Omental fat pad (tissue), 4 donors: Measurements from ENCODE around the gene FIBCD1. TPM values are rescaled to one million over a fixed set of nuclear protein-coding genes. Genes with fewer than 3 reads are reported as not detected.

Experiments used
- ATAC-seq: fragments of 150-250 bp; one replicate; pipeline ENCODE4 v1.9.1; 2016; ENCODE audit warnings: mild to moderate bottlenecking, moderate library complexity; ENCODE audit not compliant: low FRiP score
- DNase-seq: peaks from one replicate; pipeline ENCODE4 v3.0.0-alpha.2; 2019; ENCODE audit warnings: low spot score
- total RNA-seq, 4 donors: library from RNA; depleted of rRNA; stranded (reverse); fragments of >200 nt; gene quantifications; one replicate each; pipeline ENCODE4 v1.1.0, GENCODE V29; 2016
- TF ChIP-seq, protein P1 (sequence below), 3 donors: fragments of 450-650 bp; IDR thresholded peaks; one replicate each; pipeline ENCODE4 v1.5.1; 2016 to 2017; ENCODE audit warnings: antibody characterized with exemption in 3 of 3, mild to moderate bottlenecking in 3 of 3, moderate library complexity in 2 of 3

The FIBCD1 gene
- total RNA-seq, 4 donors from 2014 or later: 1.6 TPM; not detected in 3

DNA sequence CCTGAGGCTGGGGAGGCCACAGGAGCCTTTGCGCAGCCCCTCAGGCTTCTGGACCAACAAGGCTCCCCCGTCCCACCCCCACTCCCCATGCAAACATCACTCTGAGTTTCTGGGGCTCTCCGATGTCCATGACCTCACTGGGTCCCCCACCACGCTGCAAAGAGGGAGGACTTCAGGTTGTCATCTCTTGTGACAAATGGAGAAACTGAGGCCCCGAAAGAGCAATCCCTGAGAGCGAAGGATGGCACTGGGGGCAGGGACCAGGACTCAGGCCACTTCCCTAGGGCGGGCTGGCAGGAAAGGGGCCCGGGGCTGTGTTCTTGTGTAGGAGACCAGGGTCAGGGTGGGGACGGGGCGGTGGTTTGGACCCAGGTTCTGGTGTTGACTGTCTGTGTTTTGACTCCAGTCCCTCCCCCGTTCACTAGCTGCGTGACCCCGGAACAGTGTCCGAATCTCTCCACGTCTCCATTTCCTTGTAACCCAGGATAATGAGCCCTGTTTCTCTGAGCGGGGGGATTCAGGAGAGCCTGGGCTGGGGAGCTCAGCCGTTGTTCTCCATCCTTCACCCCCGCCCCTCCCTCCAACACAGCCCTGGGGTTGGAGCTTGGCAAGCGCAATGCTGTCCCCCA is 13.9 kb downstream of the FIBCD1 start:
- ATAC-seq: no peak
- TF ChIP-seq, protein P1, sequence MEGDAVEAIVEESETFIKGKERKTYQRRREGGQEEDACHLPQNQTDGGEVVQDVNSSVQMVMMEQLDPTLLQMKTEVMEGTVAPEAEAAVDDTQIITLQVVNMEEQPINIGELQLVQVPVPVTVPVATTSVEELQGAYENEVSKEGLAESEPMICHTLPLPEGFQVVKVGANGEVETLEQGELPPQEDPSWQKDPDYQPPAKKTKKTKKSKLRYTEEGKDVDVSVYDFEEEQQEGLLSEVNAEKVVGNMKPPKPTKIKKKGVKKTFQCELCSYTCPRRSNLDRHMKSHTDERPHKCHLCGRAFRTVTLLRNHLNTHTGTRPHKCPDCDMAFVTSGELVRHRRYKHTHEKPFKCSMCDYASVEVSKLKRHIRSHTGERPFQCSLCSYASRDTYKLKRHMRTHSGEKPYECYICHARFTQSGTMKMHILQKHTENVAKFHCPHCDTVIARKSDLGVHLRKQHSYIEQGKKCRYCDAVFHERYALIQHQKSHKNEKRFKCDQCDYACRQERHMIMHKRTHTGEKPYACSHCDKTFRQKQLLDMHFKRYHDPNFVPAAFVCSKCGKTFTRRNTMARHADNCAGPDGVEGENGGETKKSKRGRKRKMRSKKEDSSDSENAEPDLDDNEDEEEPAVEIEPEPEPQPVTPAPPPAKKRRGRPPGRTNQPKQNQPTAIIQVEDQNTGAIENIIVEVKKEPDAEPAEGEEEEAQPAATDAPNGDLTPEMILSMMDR (IDR thresholded peaks at IDR 0.05): no peak
- no peak for DNase-seq

DNA sequence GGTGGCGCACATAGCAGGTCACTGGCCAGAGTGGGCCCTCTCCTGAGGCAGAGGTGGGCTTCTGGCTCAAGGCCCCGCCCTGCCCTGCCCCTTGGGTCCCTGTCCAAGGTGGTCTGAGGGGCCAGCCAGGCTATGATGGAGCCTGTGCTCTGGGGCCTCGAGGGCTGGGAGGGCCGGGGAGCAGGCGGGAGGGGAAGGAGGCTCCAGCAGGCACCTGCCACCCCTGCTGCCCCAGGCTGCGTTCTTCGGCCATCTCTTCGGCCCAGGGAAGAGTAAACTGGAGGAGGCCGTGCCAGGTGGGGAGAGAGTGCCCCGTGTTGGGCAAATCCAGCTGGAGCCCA is 14.6 kb downstream of the FIBCD1 start:
- ATAC-seq: no peak

DNA sequence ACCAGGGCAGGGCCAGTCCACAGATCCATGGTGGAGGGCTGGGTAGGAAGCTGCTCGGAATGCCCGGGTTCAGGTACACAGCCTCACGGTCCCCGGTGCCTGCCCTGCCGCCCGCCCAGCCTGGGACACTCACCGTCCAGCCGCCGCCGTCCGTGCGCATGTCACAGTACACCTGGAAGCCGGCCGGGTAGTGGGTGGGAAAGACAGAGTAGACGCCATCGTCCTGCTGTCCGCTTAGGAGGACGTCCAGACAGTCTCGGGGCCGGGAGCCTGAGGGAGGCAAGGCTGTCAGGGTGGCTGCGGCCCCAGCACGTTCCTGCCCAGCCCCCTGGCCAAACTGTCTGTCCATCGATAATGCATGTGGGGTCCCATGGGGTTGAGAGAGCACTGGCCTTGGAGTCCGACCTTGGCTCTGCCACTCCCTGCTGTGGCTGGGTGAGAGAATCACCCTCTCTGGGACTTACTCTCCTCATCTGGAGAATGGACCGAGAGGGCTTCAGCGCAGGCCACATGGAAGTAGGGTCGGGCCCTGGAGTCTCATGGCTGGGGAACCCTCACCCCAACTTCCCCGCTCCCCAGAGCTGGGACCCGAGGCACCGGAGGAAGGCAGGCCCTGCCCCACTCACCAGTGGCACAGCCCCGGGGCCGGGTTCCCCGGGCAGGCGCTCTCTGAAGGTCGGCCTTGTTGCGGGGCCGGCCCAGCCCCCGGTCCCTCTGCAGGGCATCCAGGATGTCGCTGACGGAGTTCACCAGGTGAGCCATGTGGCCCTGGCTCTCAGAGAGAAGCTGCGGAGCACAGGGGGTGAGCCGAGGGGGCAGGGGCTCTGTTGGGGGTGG is 15.2 kb downstream of the FIBCD1 start:
- DNase-seq (no peak), ATAC-seq (no peak)
- TF ChIP-seq, protein P1 (IDR thresholded peaks at IDR 0.05): no peak

More for the DNA sequence above, 14.6 kb downstream of the FIBCD1 start:
- DNase-seq: no peak
- TF ChIP-seq, protein P1 (IDR thresholded peaks at IDR 0.05): no peak

DNA sequence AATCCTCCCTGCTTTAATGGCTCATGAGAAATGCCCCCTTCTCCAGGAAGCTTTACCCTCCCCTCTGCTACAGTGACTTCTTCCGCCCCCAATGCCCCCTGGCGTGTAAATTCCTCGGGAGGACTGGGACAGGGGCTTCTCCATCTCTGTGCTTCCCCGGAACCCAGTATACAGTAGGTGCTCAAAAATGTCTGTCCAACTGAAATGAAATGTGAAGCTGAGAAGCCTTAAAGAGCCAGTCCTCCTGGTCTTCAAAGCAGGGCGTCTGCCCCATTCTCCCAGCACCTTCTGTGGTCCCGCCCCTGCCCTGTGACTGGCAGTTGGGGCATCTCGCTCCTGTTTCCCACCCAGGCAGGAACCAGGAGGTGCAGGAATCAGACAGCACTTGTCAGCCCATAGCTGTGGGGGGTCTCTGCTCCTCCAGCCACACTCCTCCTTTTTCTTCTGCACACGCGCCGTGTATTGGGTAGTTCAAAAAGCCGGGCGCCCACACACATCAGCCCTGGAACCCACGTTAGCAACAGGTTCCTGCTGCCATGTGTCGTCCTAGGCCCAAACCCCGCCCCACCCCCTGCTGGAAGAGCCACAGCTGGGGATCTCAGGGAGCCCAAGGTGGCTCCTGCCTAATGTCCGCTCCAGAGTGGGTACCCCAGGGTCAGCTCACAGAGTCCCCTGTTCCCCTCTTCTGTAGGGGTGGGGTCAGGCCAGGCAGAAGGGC is 16.0 kb downstream of the FIBCD1 start:
- ATAC-seq (no peak), DNase-seq (no peak)
- TF ChIP-seq, protein P1 (IDR thresholded peaks at IDR 0.05): no peak

DNA sequence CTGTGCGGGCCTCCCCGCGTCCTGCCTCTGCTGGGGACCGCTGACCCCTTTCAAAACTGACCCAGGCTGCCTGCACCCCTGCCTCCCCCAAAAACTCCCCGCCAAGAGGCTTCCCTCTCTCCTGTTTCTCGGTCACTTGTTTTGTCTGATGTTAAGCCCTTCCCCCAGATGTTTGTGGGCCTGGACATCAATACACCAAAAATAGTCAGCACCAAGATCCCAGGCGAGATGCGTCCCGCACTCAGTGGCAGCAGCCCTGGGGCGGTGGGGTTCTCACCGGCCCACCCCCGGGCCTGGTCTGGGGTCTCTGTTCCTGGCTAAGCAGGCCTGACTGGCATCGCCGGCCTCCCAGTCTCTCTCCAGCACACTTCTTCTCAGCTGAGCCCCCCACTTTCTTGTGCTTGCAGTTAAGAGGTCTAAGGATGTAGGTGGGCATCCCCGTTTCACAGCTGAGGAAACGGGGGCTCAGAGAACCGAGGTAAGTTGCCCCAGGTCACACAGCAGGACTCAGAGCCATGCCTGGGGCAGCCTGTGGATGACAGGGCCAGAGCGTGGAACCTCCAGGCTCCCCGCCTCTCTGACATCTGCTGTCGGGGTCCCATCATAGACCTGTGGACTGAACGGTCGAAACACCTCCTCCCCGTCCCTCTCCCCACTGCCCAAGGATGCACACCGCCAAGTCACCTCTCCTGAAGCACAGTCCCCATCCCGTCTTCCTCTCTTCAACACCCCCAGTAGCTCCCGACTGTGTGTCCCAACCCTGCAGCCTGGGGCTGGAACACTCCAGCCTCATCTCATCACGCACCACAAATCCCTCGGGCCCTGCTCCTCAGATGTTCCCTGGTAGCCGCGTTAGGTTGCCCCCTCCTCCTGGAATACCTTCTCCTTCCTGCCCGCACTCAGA is 16.8 kb downstream of the FIBCD1 start:
- TF ChIP-seq, protein P1 (IDR thresholded peaks at IDR 0.05): no peak
- ATAC-seq (no peak), DNase-seq (no peak)

DNA sequence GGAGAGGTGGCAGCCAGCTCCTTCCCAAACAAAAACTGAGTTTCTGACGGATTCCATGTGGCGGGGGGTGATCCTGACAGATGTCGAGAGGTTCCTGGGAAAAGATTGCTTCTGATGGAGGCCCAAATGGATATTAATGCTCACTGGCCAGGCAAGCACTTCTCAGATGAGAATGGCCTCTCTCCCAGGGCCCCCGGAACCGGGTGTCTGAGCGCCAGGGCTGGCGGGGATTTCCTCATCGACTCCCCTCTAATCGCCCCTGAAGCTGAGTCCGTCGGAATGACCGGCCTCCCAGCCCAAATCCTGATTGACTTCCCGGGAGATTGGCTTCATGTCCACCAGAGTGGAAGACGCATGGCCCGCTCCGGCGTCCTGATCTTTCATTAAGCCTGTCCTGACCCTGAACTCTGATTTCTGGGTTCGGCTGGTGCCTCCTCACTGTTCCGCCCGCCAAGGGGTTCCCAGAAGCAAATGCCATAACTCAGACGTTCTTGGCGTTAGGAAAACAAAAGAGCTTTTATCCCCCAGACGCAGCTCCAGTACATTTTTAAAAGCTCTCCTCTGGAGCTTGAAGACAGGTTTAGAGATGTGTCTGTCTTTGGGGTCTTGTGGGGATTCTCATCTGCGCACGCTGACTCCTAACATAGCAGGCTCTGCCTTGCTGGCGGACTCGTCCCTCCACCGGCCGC is 17.6 kb downstream of the FIBCD1 start:
- no peak for DNase-seq
- no peak for ATAC-seq
- TF ChIP-seq, protein P1 (IDR thresholded peaks at IDR 0.05): no peak
